ENCODE results near the gene SH3RF2. TPM values are rescaled to one million over a fixed set of nuclear protein-coding genes. Genes with fewer than 3 reads are reported as not detected.
"Not testable (repeated sequence)": the region's sequence is repeated elsewhere in the genome, so short reads cannot be mapped to it uniquely, and the experiment has no call there.

SH3RF2 gene
- total RNA-seq, 4 donors from 2014 or later = 19.2 to 97.1 (median 39.1) TPM

GRCh38 chr5:145960848-145961600 is 24.6 kb downstream of the SH3RF2 start:
- ATAC-seq (no peak), DNase-seq (no peak)
- TF ChIP-seq CTCF (IDR thresholded peaks at IDR 0.05 in 4 of 5, conservative IDR thresholded peaks at IDR 0.05 in 1 of 5) (no peak), POLR2A (IDR thresholded peaks at IDR 0.05) (no peak)
- H3K4me3 ChIP-seq = no peak overlapping the region
- peaks cover 6 to 10% of the 10 kb centered on the region in 2 donors for H3K4me1 ChIP-seq
- H3K27me3 ChIP-seq = no peaks in the 10 kb centered on the region
- H3K9me3 ChIP-seq = no peaks in the 10 kb centered on the region
- in situ Hi-C loops (cut with MboI; ENCODE audit: low sequenced_read_pairs in 4 of 4) = no loop called here
- no peaks in the 10 kb centered on the region for H3K36me3 ChIP-seq
- intact Hi-C loops (cut with DNase I; ENCODE audit: low total_unique reads) = no loop called here
- no peak overlapping the region for H3K27ac ChIP-seq

DNA sequence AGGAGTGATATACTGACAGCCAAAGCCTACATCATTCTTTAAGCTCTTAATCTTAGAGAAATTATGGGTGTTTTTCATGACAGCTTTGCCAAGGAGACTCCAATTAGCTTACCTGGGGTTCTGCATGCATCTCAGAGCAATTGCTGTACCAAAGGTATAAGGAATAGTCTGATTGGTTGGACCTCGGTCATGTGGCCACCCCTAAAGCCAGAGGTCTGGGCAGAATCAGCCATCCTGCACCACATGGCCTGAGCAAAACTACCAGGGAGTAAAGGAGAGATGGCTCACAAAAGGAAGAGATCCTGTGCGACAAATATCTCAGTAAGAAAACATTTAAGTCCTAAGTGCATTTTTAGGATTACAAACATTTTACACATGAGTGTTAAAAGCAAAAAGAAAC is 25.6 kb downstream of the SH3RF2 start:
- TF ChIP-seq CTCF (IDR thresholded peaks at IDR 0.05 in 4 of 5, conservative IDR thresholded peaks at IDR 0.05 in 1 of 5) (no peak), POLR2A (IDR thresholded peaks at IDR 0.05) (no peak)
- intact Hi-C loops (cut with DNase I; ENCODE audit: low total_unique reads) (no loop called here), in situ Hi-C loops (cut with MboI; ENCODE audit: low sequenced_read_pairs in 4 of 4) (no loop called here)
- ATAC-seq = no peak
- Histone ChIP-seq H3K36me3 (no peaks in the 10 kb centered on the region), H3K4me3 (no peak overlapping the region), H3K27me3 (no peaks in the 10 kb centered on the region), H3K27ac (no peak overlapping the region), H3K9me3 (no peaks in the 10 kb centered on the region), H3K4me1 (peaks cover 6 to 10% of the 10 kb centered on the region in 2 donors)
- DNase-seq = no peak

GRCh38 chr5:145964008-145964407 is 27.6 kb downstream of the SH3RF2 start:
- in situ Hi-C loops (cut with MboI; ENCODE audit: low sequenced_read_pairs in 4 of 4); DNase-seq: not testable (repeated sequence)

DNA sequence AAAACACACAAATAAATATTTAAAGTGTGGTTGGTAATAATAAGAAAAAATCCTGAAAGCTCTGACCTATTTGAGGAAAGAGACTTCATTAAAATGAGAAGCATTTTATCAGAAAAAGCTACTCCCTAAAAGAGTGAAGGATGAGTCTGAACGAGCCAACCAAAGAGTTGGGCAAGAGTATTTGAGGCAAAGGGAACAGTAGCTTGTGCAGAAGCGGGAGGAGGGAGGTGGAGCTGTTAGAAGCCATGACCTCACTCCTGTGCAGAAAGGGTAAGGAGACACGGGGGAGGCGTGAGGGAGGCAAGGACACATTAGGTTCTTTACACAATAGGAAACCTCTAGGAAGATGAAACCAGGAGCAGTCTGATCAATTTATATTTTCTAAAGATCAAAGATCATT is 29.4 kb downstream of the SH3RF2 start:
- ATAC-seq = peak; percentile 63 to 80
- H3K27me3 ChIP-seq = no peaks in the 10 kb centered on the region
- DNase-seq = peak in 1 of 2 donors; percentile 37
- in situ Hi-C loops (cut with MboI; ENCODE audit: low sequenced_read_pairs in 4 of 4) = no loop called here
- no peak overlapping the region for H3K4me3 ChIP-seq
- no peaks in the 10 kb centered on the region for H3K36me3 ChIP-seq
- intact Hi-C loops (cut with DNase I; ENCODE audit: low total_unique reads) = no loop called here
- H3K9me3 ChIP-seq = no peaks in the 10 kb centered on the region
- no peak overlapping the region for H3K27ac ChIP-seq
- H3K4me1 ChIP-seq = peaks cover 2 to 4% of the 10 kb centered on the region in 2 donors
- TF ChIP-seq CTCF (IDR thresholded peaks at IDR 0.05 in 4 of 5, conservative IDR thresholded peaks at IDR 0.05 in 1 of 5) = no peak
- no peak for TF ChIP-seq POLR2A (IDR thresholded peaks at IDR 0.05)

More at GRCh38 chr5:145964008-145964407, 27.6 kb downstream of the SH3RF2 start:
- H3K27me3 ChIP-seq; H3K36me3 ChIP-seq; H3K4me3 ChIP-seq; H3K27ac ChIP-seq; ATAC-seq; H3K4me1 ChIP-seq; H3K9me3 ChIP-seq; intact Hi-C loops (cut with DNase I; ENCODE audit: low total_unique reads): not testable (repeated sequence)

DNA sequence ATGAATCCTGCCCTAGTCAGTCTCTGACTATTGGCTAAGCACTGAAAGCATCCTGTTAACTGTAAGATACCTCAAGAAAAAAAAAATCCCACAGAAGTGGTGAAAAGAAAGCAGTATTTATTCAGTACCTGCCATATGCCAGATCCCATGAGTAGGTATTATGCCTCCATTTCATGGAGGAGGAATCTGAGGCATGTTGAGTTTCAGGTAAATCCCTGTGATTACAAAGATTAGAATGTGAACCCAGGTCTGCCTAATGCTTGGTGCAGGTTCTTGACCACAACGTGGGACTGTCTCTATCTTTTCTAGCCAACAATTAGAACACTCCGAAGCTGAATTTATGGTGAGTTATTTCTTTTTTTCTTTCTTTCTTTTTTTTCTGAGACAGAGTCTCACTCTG is 30.9 kb downstream of the SH3RF2 start:
- no peaks in the 10 kb centered on the region for H3K27me3 ChIP-seq

More for the DNA sequence above, 30.9 kb downstream of the SH3RF2 start:
- ATAC-seq (no peak), DNase-seq (no peak)
- intact Hi-C loops (cut with DNase I; ENCODE audit: low total_unique reads) = no loop called here
- in situ Hi-C loops (cut with MboI; ENCODE audit: low sequenced_read_pairs in 4 of 4) = no loop called here
- Histone ChIP-seq H3K9me3 (no peaks in the 10 kb centered on the region), H3K4me1 (no peaks in the 10 kb centered on the region), H3K27ac (no peak overlapping the region), H3K4me3 (no peak overlapping the region), H3K36me3 (no peaks in the 10 kb centered on the region)
- TF ChIP-seq POLR2A (IDR thresholded peaks at IDR 0.05) (no peak), CTCF (IDR thresholded peaks at IDR 0.05 in 4 of 5, conservative IDR thresholded peaks at IDR 0.05 in 1 of 5) (no peak)
